Sigmoid colon (tissue), 4 donors: Measurements from ENCODE around the gene TNNT2.

Source experiments
- EP300 ChIP-seq, 4 donors: sonication (generic); formaldehyde crosslinking; IDR thresholded peaks; one replicate each; pipeline ENCODE4 v1.6.1; 2017; ENCODE audit warnings: antibody characterized with exemption in 4 of 4
- POLR2A ChIP-seq, 2 donors: fragments of 450-650 bp; IDR thresholded peaks; one replicate each; pipeline ENCODE4 v1.6.1; 2016; ENCODE audit warnings: antibody characterized with exemption in 2 of 2, mild to moderate bottlenecking in 2 of 2, moderate library complexity in 2 of 2
- TF ChIP-seq, protein P1 (sequence below), 4 experiments: fragments of 450-650 bp in 3 of 4; fragments of 200-600 bp in 1 of 4; IDR thresholded peaks; one replicate each; pipeline ENCODE4 v1.5.1; 2016 to 2019; ENCODE audit warnings: antibody characterized with exemption in 4 of 4, mild to moderate bottlenecking in 3 of 4, moderate library complexity in 2 of 4

GRCh38 chr1:201331166-201331565 is 46.3 kb downstream of the TNNT2 start:
- TF ChIP-seq, protein P1, sequence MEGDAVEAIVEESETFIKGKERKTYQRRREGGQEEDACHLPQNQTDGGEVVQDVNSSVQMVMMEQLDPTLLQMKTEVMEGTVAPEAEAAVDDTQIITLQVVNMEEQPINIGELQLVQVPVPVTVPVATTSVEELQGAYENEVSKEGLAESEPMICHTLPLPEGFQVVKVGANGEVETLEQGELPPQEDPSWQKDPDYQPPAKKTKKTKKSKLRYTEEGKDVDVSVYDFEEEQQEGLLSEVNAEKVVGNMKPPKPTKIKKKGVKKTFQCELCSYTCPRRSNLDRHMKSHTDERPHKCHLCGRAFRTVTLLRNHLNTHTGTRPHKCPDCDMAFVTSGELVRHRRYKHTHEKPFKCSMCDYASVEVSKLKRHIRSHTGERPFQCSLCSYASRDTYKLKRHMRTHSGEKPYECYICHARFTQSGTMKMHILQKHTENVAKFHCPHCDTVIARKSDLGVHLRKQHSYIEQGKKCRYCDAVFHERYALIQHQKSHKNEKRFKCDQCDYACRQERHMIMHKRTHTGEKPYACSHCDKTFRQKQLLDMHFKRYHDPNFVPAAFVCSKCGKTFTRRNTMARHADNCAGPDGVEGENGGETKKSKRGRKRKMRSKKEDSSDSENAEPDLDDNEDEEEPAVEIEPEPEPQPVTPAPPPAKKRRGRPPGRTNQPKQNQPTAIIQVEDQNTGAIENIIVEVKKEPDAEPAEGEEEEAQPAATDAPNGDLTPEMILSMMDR (IDR thresholded peaks at IDR 0.05) = no peak
- TF ChIP-seq POLR2A (IDR thresholded peaks at IDR 0.05) = no peak
- no peak for TF ChIP-seq EP300 (IDR thresholded peaks at IDR 0.05)
